Neural progenitor cell (in vitro differentiated cells): ENCODE results near the gene INSM1. TPM values are rescaled to one million over a fixed set of nuclear protein-coding genes. Genes with fewer than 3 reads are reported as not detected.

Experiments
- DNase-seq: peaks from one replicate; pipeline ENCODE4 v3.0.0-alpha.2; 2016; ENCODE audit warnings: low spot score
- H2AFZ ChIP-seq: fragments of 200-600 bp; sonication (generic); replicated peaks from 2 replicates; pipeline ENCODE4 v1.6.1; 2016; ENCODE audit warnings: antibody characterized with exemption
- H3F3A ChIP-seq: fragments of 200-600 bp; sonication (generic); 2 replicates; pipeline ENCODE4 v1.6.1; 2016; ENCODE audit warnings: antibody characterized with exemption, low read depth
- H3K27ac ChIP-seq: fragments of 200-600 bp; sonication (generic); 2 replicates; pipeline ENCODE4 v1.5.1; 2016; ENCODE audit warnings: mild to moderate bottlenecking
- H3K27me3 ChIP-seq: fragments of 200-600 bp; sonication (generic); 2 replicates; pipeline ENCODE4 v1.6.1; 2016; ENCODE audit warnings: mild to moderate bottlenecking, moderate library complexity
- H3K36me3 ChIP-seq: fragments of 200-600 bp; sonication (generic); 2 replicates; pipeline ENCODE4 v1.5.1; 2016
- H3K4me1 ChIP-seq: fragments of 200-600 bp; sonication (generic); 2 replicates; pipeline ENCODE4 v1.6.1; 2016; ENCODE audit warnings: mixed run types
- H3K4me2 ChIP-seq: fragments of 200-600 bp; sonication (generic); 2 replicates; pipeline ENCODE4 v1.6.1; 2016
- H3K4me3 ChIP-seq: fragments of 200-600 bp; sonication (generic); 2 replicates; pipeline ENCODE4 v1.5.1; 2016
- H3K79me2 ChIP-seq: fragments of 200-600 bp; sonication (generic); 2 replicates; pipeline ENCODE4 v1.6.1; 2016; ENCODE audit warnings: low read depth
- H3K9ac ChIP-seq: fragments of 200-600 bp; sonication (generic); 2 replicates; pipeline ENCODE4 v1.6.1; 2016
- H3K9me3 ChIP-seq: fragments of 200-600 bp; sonication (generic); 2 replicates; pipeline ENCODE4 v1.5.1; 2016; ENCODE audit warnings: low read depth
- H4K20me1 ChIP-seq: fragments of 200-600 bp; sonication (generic); 2 replicates; pipeline ENCODE4 v1.6.1; 2016; ENCODE audit warnings: low read depth
- H3K27ac Mint-ChIP-seq: 3 replicates; pipeline ENCODE4 v1.8.0; 2021; ENCODE audit warnings: mixed read lengths
- H3K27me3 Mint-ChIP-seq: 2 replicates; pipeline ENCODE4 v1.8.0; 2022; ENCODE audit warnings: low read depth, mild to moderate bottlenecking, inconsistent platforms, moderate library complexity, mixed read lengths; ENCODE audit not compliant: insufficient read depth
- H3K36me3 Mint-ChIP-seq: 3 replicates; pipeline ENCODE4 v1.8.0; 2021; ENCODE audit warnings: mixed read lengths
- H3K4me1 Mint-ChIP-seq: 3 replicates; pipeline ENCODE4 v1.8.0; 2021; ENCODE audit warnings: mixed read lengths
- H3K4me3 Mint-ChIP-seq: 3 replicates; pipeline ENCODE4 v1.8.0; 2021; ENCODE audit warnings: mild to moderate bottlenecking, moderate library complexity, mixed read lengths
- H3K9me3 Mint-ChIP-seq: 3 replicates; pipeline ENCODE4 v1.8.0; 2020; ENCODE audit warnings: mixed read lengths
- CTCF ChIP-seq: fragments of 200-600 bp; sonication (generic); IDR thresholded peaks from 2 replicates; pipeline ENCODE4 v1.5.1; 2017; ENCODE audit warnings: antibody characterized with exemption, mild to moderate bottlenecking
- EZH2 ChIP-seq: fragments of 200-600 bp; sonication (generic); IDR thresholded peaks from 2 replicates; pipeline ENCODE4 v1.6.1; 2017; ENCODE audit warnings: antibody characterized with exemption, mild to moderate bottlenecking, moderate library complexity
- EZH2phosphoT487 ChIP-seq: fragments of 200-600 bp; sonication (generic); IDR thresholded peaks from 2 replicates; pipeline ENCODE4 v1.6.1; 2017; ENCODE audit warnings: antibody characterized with exemption
- total RNA-seq: library from RNA; depleted of rRNA; stranded (reverse); fragments of >200 nt; gene quantifications from 2 replicates; pipeline ENCODE4 v1.2.3, GENCODE V29; 2015; ENCODE audit warnings: low replicate concordance

The INSM1 gene
- total RNA-seq, 1 donor from 2014 or later = 0.41 TPM

- H2AFZ ChIP-seq = no peak overlapping the region
- no peak overlapping the region for H3K9ac ChIP-seq
- no peaks in the 10 kb centered on the region for H3K79me2 ChIP-seq
- H3K4me1 ChIP-seq = peaks cover 52% of the 10 kb centered on the region
- H3K4me2 ChIP-seq = peak overlapping the region; percentile 63
- peak overlapping the region; percentile 25 for H3K4me3 ChIP-seq
- Mint-ChIP-seq H3K4me3 (peak overlapping the region; percentile 57), H3K27me3 (peaks cover 13% of the 10 kb centered on the region), H3K4me1 (peaks cover 70% of the 10 kb centered on the region), H3K36me3 (no peaks in the 10 kb centered on the region), H3K27ac (no peak overlapping the region), H3K9me3 (no peaks in the 10 kb centered on the region)
- DNase-seq = peak; percentile 87
- H3K27me3 ChIP-seq = no peaks in the 10 kb centered on the region
- peaks cover 35% of the 10 kb centered on the region for H3F3A ChIP-seq
- no peak for TF ChIP-seq CTCF
- no peak for TF ChIP-seq EZH2
- no peak for TF ChIP-seq EZH2phosphoT487
- H3K27ac ChIP-seq = no peak overlapping the region
- no peaks in the 10 kb centered on the region for H3K9me3 ChIP-seq
- peaks cover 13% of the 10 kb centered on the region for H4K20me1 ChIP-seq
- no peaks in the 10 kb centered on the region for H3K36me3 ChIP-seq
Observed at GRCh38 chr20:20410678-20411077, 42.8 kb downstream of the INSM1 start.

- no peak overlapping the region for H3K27ac ChIP-seq
- no peaks in the 10 kb centered on the region for H3K27me3 ChIP-seq
- no peak overlapping the region for H3K27ac Mint-ChIP-seq
- no peaks in the 10 kb centered on the region for H3K9me3 ChIP-seq
- H3K4me3 ChIP-seq = no peak overlapping the region
- H2AFZ ChIP-seq = no peak overlapping the region
- peaks cover 70% of the 10 kb centered on the region for H3K4me1 Mint-ChIP-seq
- no peaks in the 10 kb centered on the region for H3K36me3 ChIP-seq
- H3K4me2 ChIP-seq = peak overlapping the region; percentile 63
- H3K4me1 ChIP-seq = peaks cover 52% of the 10 kb centered on the region
- no peaks in the 10 kb centered on the region for H3K9me3 Mint-ChIP-seq
- H3K27me3 Mint-ChIP-seq = peaks cover 11% of the 10 kb centered on the region
- DNase-seq = peak; percentile 44
- H3K79me2 ChIP-seq = no peaks in the 10 kb centered on the region
- H3F3A ChIP-seq = peaks cover 35% of the 10 kb centered on the region
- TF ChIP-seq CTCF (no peak), EZH2phosphoT487 (no peak), EZH2 (no peak)
- no peaks in the 10 kb centered on the region for H3K36me3 Mint-ChIP-seq
- no peak overlapping the region for H3K9ac ChIP-seq
- peak overlapping the region; percentile 63 for H3K4me3 Mint-ChIP-seq
- H4K20me1 ChIP-seq = peaks cover 13% of the 10 kb centered on the region
Observed at GRCh38 chr20:20411402-20411801, 43.5 kb downstream of the INSM1 start.

GRCh38 chr20:20411836-20412235 lies 43.9 kb downstream of the INSM1 start:
- Histone ChIP-seq H3K36me3 (no peaks in the 10 kb centered on the region), H3K4me3 (no peak overlapping the region), H3K4me2 (peak overlapping the region; percentile 63), H3K27ac (no peak overlapping the region), H3K4me1 (peaks cover 52% of the 10 kb centered on the region), H3K9me3 (no peaks in the 10 kb centered on the region), H3K9ac (no peak overlapping the region), H3F3A (peaks cover 35% of the 10 kb centered on the region), H3K79me2 (no peaks in the 10 kb centered on the region), H3K27me3 (no peaks in the 10 kb centered on the region), H2AFZ (no peak overlapping the region), H4K20me1 (peaks cover 13% of the 10 kb centered on the region)
- TF ChIP-seq EZH2phosphoT487 (no peak), EZH2 (no peak), CTCF (no peak)
- Mint-ChIP-seq H3K27ac (peak overlapping the region; percentile 30), H3K4me1 (peaks cover 70% of the 10 kb centered on the region), H3K27me3 (peaks cover 15% of the 10 kb centered on the region), H3K9me3 (no peaks in the 10 kb centered on the region), H3K4me3 (peak overlapping the region; percentile 63), H3K36me3 (no peaks in the 10 kb centered on the region)
- no peak for DNase-seq
